Calu3 (cell line): Measurements from ENCODE around the gene MARVELD1. TPM values are rescaled to one million over a fixed set of nuclear protein-coding genes. Genes with fewer than 3 reads are reported as not detected.

ENCODE experiments used
- BruUV-seq: library from RNA; stranded (reverse); fragments of 400-500 nt; replicated peaks from 2 replicates; lab custom pipeline; 2021; lab: Mats Ljungman, UMichigan
- CTCF ChIA-PET: fragments of 300-600 bp; sonication (Branson Sonifier 250); formaldehyde crosslinking; loops from one replicate; lab custom pipeline; 2022; ENCODE audit warnings: antibody characterized with exemption; lab: Charles Lee
- DNase-seq: peaks from one replicate; pipeline ENCODE4 v3.0.0; 2022
- H3K27ac Mint-ChIP-seq: one replicate; pipeline ENCODE4 v1.8.0; 2022; ENCODE audit warnings: mixed read lengths; ENCODE audit not compliant: unreplicated experiment
- H3K27me3 Mint-ChIP-seq: one replicate; pipeline ENCODE4 v1.8.0; 2022; ENCODE audit warnings: mixed read lengths; ENCODE audit not compliant: unreplicated experiment
- H3K36me3 Mint-ChIP-seq: one replicate; pipeline ENCODE4 v1.8.0; 2022; ENCODE audit warnings: mild to moderate bottlenecking, moderate library complexity, mixed read lengths; ENCODE audit not compliant: insufficient read depth, unreplicated experiment
- H3K4me1 Mint-ChIP-seq: one replicate; pipeline ENCODE4 v1.8.0; 2022; ENCODE audit warnings: mild to moderate bottlenecking, low read depth, mixed read lengths; ENCODE audit not compliant: unreplicated experiment
- H3K4me3 Mint-ChIP-seq: one replicate; pipeline ENCODE4 v1.8.0; 2022; ENCODE audit warnings: mild to moderate bottlenecking, low read depth, moderate library complexity, mixed read lengths; ENCODE audit not compliant: unreplicated experiment
- H3K9me3 Mint-ChIP-seq: one replicate; pipeline ENCODE4 v1.8.0; 2022; ENCODE audit warnings: low read depth, mixed read lengths; ENCODE audit not compliant: unreplicated experiment
- intact Hi-C: fragments of 100-400 bp; cut with micrococcal nuclease; formaldehyde crosslinking; loops from one replicate; pipeline ENCODE4 v1.10.0; 2022; ENCODE audit not compliant: unreplicated experiment
- total RNA-seq: library from RNA; stranded (reverse); gene quantifications from 2 replicates; pipeline ENCODE4 v1.2.3, GENCODE V29; 2022
- TF ChIP-seq, protein P1 (sequence below): fragments of 200-600 bp; IDR thresholded peaks from one replicate; pipeline ENCODE4 v1.8.0; 2022; ENCODE audit warnings: antibody characterized with exemption; ENCODE audit not compliant: unreplicated experiment

The MARVELD1 gene
- total RNA-seq, 1 experiment from 2014 or later, result 20.2 TPM

DNA sequence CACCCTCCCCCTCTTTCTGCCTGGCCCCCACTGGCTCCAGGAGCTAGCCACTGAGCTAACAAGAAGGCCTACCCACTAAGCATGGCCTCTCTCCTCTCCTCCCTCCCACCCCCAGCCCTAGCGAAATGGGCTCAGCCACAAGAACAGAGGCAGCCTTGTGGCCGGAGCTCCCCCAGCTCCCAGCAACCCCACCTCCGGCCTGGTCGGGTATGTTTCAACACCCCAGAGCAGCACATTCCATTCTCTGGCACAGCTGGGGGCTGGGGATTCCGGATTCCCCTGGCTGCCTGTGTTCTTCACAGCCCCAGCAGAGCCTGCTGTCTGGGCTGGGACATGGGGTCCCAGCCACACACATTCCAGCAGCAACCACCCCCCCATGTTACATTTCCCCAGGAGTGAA lies 49.3 kb downstream of the MARVELD1 start:
- no peaks in the 10 kb centered on the region for H3K9me3 Mint-ChIP-seq
- CTCF ChIA-PET, result interaction anchor here (0.6 kb wide), 1 partner anchor 84 kb away, joined by 7 read pairs; no protein-coding TSS in a partner anchor
- H3K4me1 Mint-ChIP-seq, result no peaks in the 10 kb centered on the region
- no peak overlapping the region for H3K27ac Mint-ChIP-seq
- no TSS peak for BruUV-seq
- TF ChIP-seq, protein P1, sequence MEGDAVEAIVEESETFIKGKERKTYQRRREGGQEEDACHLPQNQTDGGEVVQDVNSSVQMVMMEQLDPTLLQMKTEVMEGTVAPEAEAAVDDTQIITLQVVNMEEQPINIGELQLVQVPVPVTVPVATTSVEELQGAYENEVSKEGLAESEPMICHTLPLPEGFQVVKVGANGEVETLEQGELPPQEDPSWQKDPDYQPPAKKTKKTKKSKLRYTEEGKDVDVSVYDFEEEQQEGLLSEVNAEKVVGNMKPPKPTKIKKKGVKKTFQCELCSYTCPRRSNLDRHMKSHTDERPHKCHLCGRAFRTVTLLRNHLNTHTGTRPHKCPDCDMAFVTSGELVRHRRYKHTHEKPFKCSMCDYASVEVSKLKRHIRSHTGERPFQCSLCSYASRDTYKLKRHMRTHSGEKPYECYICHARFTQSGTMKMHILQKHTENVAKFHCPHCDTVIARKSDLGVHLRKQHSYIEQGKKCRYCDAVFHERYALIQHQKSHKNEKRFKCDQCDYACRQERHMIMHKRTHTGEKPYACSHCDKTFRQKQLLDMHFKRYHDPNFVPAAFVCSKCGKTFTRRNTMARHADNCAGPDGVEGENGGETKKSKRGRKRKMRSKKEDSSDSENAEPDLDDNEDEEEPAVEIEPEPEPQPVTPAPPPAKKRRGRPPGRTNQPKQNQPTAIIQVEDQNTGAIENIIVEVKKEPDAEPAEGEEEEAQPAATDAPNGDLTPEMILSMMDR, result no peak
- H3K4me3 Mint-ChIP-seq, result no peak overlapping the region
- DNase-seq, result no peak
- peaks cover 14% of the 10 kb centered on the region for H3K36me3 Mint-ChIP-seq
- intact Hi-C loops, result no loop called here
- peaks cover 2% of the 10 kb centered on the region for H3K27me3 Mint-ChIP-seq

DNA sequence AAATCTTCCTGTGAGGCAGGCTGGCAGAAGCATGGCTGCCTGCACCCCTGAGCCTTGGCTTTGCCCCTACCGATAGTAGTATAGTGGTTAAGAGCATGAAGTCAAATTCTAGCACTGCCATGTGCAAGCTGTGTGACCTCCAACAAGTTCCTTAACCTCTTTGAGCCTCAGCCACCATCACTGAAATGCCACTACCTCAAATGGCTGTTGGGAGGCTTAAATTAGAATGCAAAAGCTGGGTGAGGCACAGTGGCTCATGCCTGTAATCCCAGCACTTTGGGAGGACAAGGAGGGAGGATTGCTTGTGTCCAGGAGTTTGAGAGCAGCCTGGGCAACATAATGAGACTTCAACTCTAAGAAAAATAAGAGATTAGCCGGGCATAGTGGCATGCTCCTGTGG lies 49.9 kb downstream of the MARVELD1 start:
- no TSS peak for BruUV-seq
- intact Hi-C loops, result no loop called here
- peaks cover 8% of the 10 kb centered on the region for H3K27me3 Mint-ChIP-seq
- DNase-seq, result no peak
- no peaks in the 10 kb centered on the region for H3K9me3 Mint-ChIP-seq
- no peak overlapping the region for H3K4me3 Mint-ChIP-seq
- TF ChIP-seq, protein P1, result no peak
- H3K27ac Mint-ChIP-seq, result no peak overlapping the region
- no peaks in the 10 kb centered on the region for H3K4me1 Mint-ChIP-seq
- peaks cover 18% of the 10 kb centered on the region for H3K36me3 Mint-ChIP-seq
- CTCF ChIA-PET, result interaction anchor here (0.6 kb wide), 1 partner anchor 85 kb away, joined by 7 read pairs; no protein-coding TSS in a partner anchor

DNA sequence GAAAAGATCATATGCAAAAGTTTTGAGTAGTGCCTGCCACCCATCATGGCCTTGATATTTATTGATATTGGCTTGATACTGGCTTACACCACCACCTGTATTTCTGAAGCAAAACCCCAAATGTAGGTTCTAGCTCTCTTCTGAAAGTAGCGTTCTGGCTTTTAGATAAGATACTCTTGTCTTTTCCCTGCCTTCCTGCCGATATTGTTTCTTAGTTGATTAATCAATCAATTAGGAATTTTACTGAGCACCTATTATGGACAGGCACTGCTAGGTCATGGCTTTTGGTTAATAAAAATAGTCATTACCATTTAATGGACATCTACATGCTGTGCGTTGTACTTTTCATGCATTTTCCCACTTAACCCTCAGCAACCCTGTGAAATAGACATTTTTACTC lies 50.4 kb downstream of the MARVELD1 start:
- DNase-seq, result no peak
- BruUV-seq, result no TSS peak
- CTCF ChIA-PET, result no interaction called here

DNA sequence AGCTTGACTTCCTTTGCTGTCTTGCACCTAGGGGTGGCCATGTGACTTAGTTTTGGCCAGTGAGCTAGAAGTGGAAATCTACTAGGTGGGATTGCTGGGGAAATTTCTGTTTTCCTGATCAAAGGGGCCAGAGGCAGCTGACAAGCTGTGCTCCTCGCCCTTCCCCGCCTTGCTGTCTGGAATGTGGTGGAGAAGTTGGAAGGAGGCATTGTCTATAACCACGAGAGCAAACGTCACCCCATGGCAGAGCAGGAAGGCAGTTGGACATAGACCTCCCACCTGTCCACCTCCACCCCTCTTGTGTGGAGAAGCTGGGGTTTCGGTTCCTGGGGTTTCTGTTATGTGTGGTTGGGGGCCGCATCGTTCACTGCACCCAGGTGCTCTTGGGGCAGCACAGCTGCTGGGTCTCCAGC lies 51.0 kb downstream of the MARVELD1 start:
- Mint-ChIP-seq H3K27ac (no peak overlapping the region), H3K4me3 (no peak overlapping the region), H3K4me1 (no peaks in the 10 kb centered on the region), H3K36me3 (peaks cover 14% of the 10 kb centered on the region), H3K27me3 (peaks cover 19% of the 10 kb centered on the region), H3K9me3 (no peaks in the 10 kb centered on the region)
- TF ChIP-seq, protein P1, result no peak
- intact Hi-C loops, result no loop called here
- CTCF ChIA-PET, result no interaction called here
- no peak for DNase-seq
- BruUV-seq, result no TSS peak

More for the DNA sequence above, 50.4 kb downstream of the MARVELD1 start:
- Mint-ChIP-seq H3K4me3 (no peak overlapping the region), H3K36me3 (peaks cover 18% of the 10 kb centered on the region), H3K27ac (no peak overlapping the region), H3K9me3 (no peaks in the 10 kb centered on the region), H3K4me1 (no peaks in the 10 kb centered on the region), H3K27me3 (peaks cover 13% of the 10 kb centered on the region)
- intact Hi-C loops, result no loop called here
- TF ChIP-seq, protein P1, result no peak
